Fibroblast of lung (primary cell): ENCODE measurements around the gene OVOL3.

Experiments
- EZH2 ChIP-seq: IDR thresholded peaks from 2 replicates; pipeline ENCODE4 v1.5.1; 2012; ENCODE audit warnings: low read length, control low read depth, mild to moderate bottlenecking; ENCODE audit errors: missing control alignments
- TF ChIP-seq, protein P1 (sequence below), 2 donors: IDR thresholded peaks in 1 of 2; conservative IDR thresholded peaks in 1 of 2; 1 replicate in 1 of 2; 2 replicates in 1 of 2; pipeline ENCODE4 v1.5.1; 2011 to 2012; ENCODE audit warnings: low read length in 2 of 2, control low read depth in 1 of 2, inconsistent platforms in 1 of 2, low read depth in 1 of 2, mild to moderate bottlenecking in 1 of 2

DNA sequence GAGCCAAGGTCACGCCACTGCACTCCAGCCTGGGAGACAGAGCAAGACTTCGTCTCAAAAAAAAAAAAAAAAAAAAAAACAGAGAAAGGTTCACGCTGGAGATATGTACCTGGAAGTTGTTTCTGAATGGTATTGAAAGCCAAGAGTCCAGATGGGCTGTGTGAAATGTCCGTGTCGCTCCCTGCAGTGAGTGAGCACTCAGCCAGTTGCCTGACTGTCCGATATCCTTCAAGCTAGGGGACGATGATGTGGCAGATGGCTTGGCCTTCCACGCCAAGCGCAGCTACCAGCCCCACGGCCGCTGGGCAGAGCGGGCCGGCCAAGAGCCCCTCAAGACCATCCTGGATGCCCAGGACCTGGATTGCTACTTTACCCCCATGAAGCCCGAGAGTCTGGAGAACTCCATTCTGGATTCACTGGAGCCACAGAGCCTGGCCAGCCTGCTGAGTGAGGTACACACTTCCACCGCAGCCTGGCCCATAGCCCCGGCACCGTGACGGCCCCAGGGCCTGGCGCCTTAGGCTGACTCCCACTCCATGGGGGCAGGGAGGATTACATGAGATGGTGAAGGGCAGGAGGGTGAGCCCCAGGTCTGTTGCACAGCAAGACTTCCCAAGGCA is 11.7 kb upstream of the OVOL3 start:
- no peak for TF ChIP-seq EZH2
- TF ChIP-seq, protein P1, sequence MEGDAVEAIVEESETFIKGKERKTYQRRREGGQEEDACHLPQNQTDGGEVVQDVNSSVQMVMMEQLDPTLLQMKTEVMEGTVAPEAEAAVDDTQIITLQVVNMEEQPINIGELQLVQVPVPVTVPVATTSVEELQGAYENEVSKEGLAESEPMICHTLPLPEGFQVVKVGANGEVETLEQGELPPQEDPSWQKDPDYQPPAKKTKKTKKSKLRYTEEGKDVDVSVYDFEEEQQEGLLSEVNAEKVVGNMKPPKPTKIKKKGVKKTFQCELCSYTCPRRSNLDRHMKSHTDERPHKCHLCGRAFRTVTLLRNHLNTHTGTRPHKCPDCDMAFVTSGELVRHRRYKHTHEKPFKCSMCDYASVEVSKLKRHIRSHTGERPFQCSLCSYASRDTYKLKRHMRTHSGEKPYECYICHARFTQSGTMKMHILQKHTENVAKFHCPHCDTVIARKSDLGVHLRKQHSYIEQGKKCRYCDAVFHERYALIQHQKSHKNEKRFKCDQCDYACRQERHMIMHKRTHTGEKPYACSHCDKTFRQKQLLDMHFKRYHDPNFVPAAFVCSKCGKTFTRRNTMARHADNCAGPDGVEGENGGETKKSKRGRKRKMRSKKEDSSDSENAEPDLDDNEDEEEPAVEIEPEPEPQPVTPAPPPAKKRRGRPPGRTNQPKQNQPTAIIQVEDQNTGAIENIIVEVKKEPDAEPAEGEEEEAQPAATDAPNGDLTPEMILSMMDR (conservative IDR thresholded peaks at IDR 0.05 in 1 of 2, IDR thresholded peaks at IDR 0.05 in 1 of 2; ENCODE audit: low read depth in 1 of 2, low read length in 2 of 2), result no peak
